H1 (cell line): ENCODE measurements around the gene CCDC80. TPM values are rescaled to one million over a fixed set of nuclear protein-coding genes. Genes with fewer than 3 reads are reported as not detected.

Experiments
- CTCF ChIA-PET: fragments of 300-600 bp; sonication (Branson Sonifier 250); formaldehyde crosslinking; loops from one replicate; lab custom pipeline; 2021; ENCODE audit not compliant: partially characterized antibody; lab: Charles Lee
- POLR2A ChIA-PET: fragments of 300-600 bp; sonication (Branson Sonifier 250); formaldehyde crosslinking; loops from one replicate; lab custom pipeline; 2021; ENCODE audit warnings: inconsistent platforms; ENCODE audit not compliant: partially characterized antibody; lab: Charles Lee
- DNase-seq, 2 experiments: peaks; one replicate each; pipeline versions ENCODE4 v3.0.0 to v3.0.0-alpha.2; 2010 to 2022; ENCODE audit warnings: low spot score in 2 of 2, low read depth in 1 of 2, mixed read lengths in 1 of 2
- FAIRE-seq: peaks from 2 replicates; lab custom pipeline; 2011; peaks lifted over from hg19 to GRCh38; lab: Jason Lieb, UNC
- H2AFZ ChIP-seq: 2 replicates; pipeline ENCODE4 v1.8.1; 2012; ENCODE audit warnings: low read length, inconsistent platforms
- H2AK5ac ChIP-seq: 2 replicates; pipeline ENCODE4 v1.6.1; 2013; ENCODE audit warnings: low read depth, low read length
- H2BK120ac ChIP-seq: replicated peaks from 2 replicates; pipeline ENCODE3; 2013; ENCODE audit warnings: low read depth, low read length, inconsistent platforms
- H2BK12ac ChIP-seq: 2 replicates; pipeline ENCODE4 v1.6.1; 2013; ENCODE audit warnings: low read depth, low read length
- H2BK15ac ChIP-seq: 2 replicates; pipeline ENCODE4 v1.6.1; 2013; ENCODE audit warnings: low read length
- H2BK20ac ChIP-seq: 2 replicates; pipeline ENCODE4 v1.6.1; 2013; ENCODE audit warnings: low read length
- H2BK5ac ChIP-seq: 2 replicates; pipeline ENCODE4 v1.6.1; 2013; ENCODE audit warnings: low read depth, low read length
- H3K14ac ChIP-seq: 2 replicates; pipeline ENCODE4 v1.6.1; 2013; ENCODE audit warnings: inconsistent platforms; ENCODE audit not compliant: insufficient read length
- H3K18ac ChIP-seq: 2 replicates; pipeline ENCODE4 v1.6.1; 2013; ENCODE audit warnings: low read length; ENCODE audit errors: extremely low read depth
- H3K23ac ChIP-seq: 2 replicates; pipeline ENCODE4 v1.6.1; 2013; ENCODE audit warnings: inconsistent platforms; ENCODE audit not compliant: insufficient read length
- H3K23me2 ChIP-seq: 2 replicates; pipeline ENCODE4 v1.6.1; 2013; ENCODE audit warnings: low read depth, low read length
- H3K27ac ChIP-seq: 2 replicates; pipeline ENCODE4 v1.6.1; 2011; ENCODE audit warnings: low read depth, low read length, inconsistent platforms
- H3K27me3 ChIP-seq, 4 experiments: replicated peaks in 1 of 4; 1 replicate in 1 of 4; 2 replicates in 3 of 4; pipeline versions ENCODE4 v1.6.1 to v1.8.1; 2011 to 2013; ENCODE audit warnings: low read length in 3 of 4, mild to moderate bottlenecking in 3 of 4, inconsistent platforms in 2 of 4, mixed read lengths in 2 of 4, moderate library complexity in 1 of 4; ENCODE audit not compliant: control insufficient read depth in 3 of 4, insufficient read depth in 3 of 4; ENCODE audit errors: extremely low read depth in 1 of 4
- H3K36me3 ChIP-seq, 4 experiments: 2 replicates each; pipeline versions ENCODE4 v1.6.1 to v1.8.1; 2011 to 2013; ENCODE audit warnings: mild to moderate bottlenecking in 4 of 4, low read length in 3 of 4, moderate library complexity in 2 of 4, control low read depth in 1 of 4, inconsistent platforms in 1 of 4; ENCODE audit not compliant: insufficient read depth in 4 of 4, control insufficient read depth in 2 of 4
- H3K4ac ChIP-seq: replicated peaks from 2 replicates; pipeline ENCODE3; 2013; ENCODE audit warnings: low read length, low read depth, mixed read lengths, inconsistent platforms; ENCODE audit not compliant: insufficient read length
- H3K4me1 ChIP-seq, 4 experiments: replicated peaks in 1 of 4; 1 replicate in 1 of 4; 2 replicates in 3 of 4; pipeline versions ENCODE4 v1.6.1 to v1.8.1; 2011 to 2013; ENCODE audit warnings: low read length in 3 of 4, inconsistent platforms in 2 of 4, mixed read lengths in 1 of 4; ENCODE audit not compliant: insufficient read depth in 4 of 4, control insufficient read depth in 3 of 4
- H3K4me2 ChIP-seq, 2 experiments: 2 replicates each; pipeline versions ENCODE4 v1.6.1 to v1.8.1; 2011 to 2013; ENCODE audit warnings: low read depth in 2 of 2, low read length in 2 of 2, control low read depth in 1 of 2, inconsistent platforms in 1 of 2, mild to moderate bottlenecking in 1 of 2; ENCODE audit not compliant: insufficient read depth in 1 of 2
- H3K4me3 ChIP-seq, 4 experiments: fragments of 200-600, 300-600 bp in 1 of 4; sonication (generic), shearing (Covaris generic), sonication (Bioruptor Twin) in 1 of 4; 2 replicates each; pipeline versions ENCODE4 v1.5.1 to v1.8.1; 2011 to 2016; ENCODE audit warnings: low read length in 4 of 4, low read depth in 3 of 4, control low read depth in 2 of 4, inconsistent platforms in 2 of 4, mild to moderate bottlenecking in 2 of 4, mixed read lengths in 1 of 4, moderate library complexity in 1 of 4; ENCODE audit not compliant: insufficient read depth in 2 of 4; ENCODE audit errors: extremely low read depth in 1 of 4
- H3K56ac ChIP-seq: replicated peaks from 2 replicates; pipeline ENCODE3; 2013; ENCODE audit warnings: low read depth, mild to moderate bottlenecking, mixed read lengths, low read length, inconsistent platforms; ENCODE audit not compliant: insufficient read length
- H3K79me1 ChIP-seq: 2 replicates; pipeline ENCODE4 v1.6.1; 2013; ENCODE audit warnings: low read depth, low read length, control low read depth
- H3K79me2 ChIP-seq, 2 experiments: 2 replicates each; pipeline versions ENCODE4 v1.6.1 to v1.8.1; 2012 to 2013; ENCODE audit warnings: low read length in 2 of 2, mild to moderate bottlenecking in 2 of 2, inconsistent platforms in 1 of 2; ENCODE audit not compliant: insufficient read depth in 2 of 2, control insufficient read depth in 1 of 2
- H3K9ac ChIP-seq, 4 experiments: replicated peaks in 1 of 4; 1 replicate in 1 of 4; 2 replicates in 3 of 4; pipeline versions ENCODE4 v1.6.1 to v1.8.1; 2011 to 2013; ENCODE audit warnings: low read depth in 3 of 4, low read length in 3 of 4, control low read depth in 2 of 4, mild to moderate bottlenecking in 2 of 4, moderate library complexity in 2 of 4, inconsistent platforms in 1 of 4; ENCODE audit errors: extremely low read depth in 1 of 4
- H3K9me3 ChIP-seq, 2 experiments: 2 replicates each; pipeline versions ENCODE4 v1.6.1 to v1.8.1; 2012 to 2013; ENCODE audit warnings: mild to moderate bottlenecking in 2 of 2, moderate library complexity in 2 of 2, control low read depth in 1 of 2, inconsistent platforms in 1 of 2, low read depth in 1 of 2, low read length in 1 of 2, mixed read lengths in 1 of 2; ENCODE audit not compliant: insufficient read depth in 2 of 2
- H4K20me1 ChIP-seq, 2 experiments: replicated peaks in 1 of 2; 2 replicates each; pipeline versions ENCODE3 to v1.8.1; 2011 to 2013; ENCODE audit warnings: inconsistent platforms in 2 of 2, low read length in 2 of 2, mild to moderate bottlenecking in 1 of 2; ENCODE audit not compliant: insufficient read depth in 2 of 2, control insufficient read depth in 1 of 2
- H4K5ac ChIP-seq: 2 replicates; pipeline ENCODE4 v1.6.1; 2013; ENCODE audit warnings: low read length, low read depth, mixed read lengths, inconsistent platforms; ENCODE audit not compliant: insufficient read length
- H4K8ac ChIP-seq: 2 replicates; pipeline ENCODE4 v1.8.0; 2013; ENCODE audit warnings: mild to moderate bottlenecking, moderate library complexity, low read length, inconsistent platforms; ENCODE audit not compliant: insufficient read depth; ENCODE audit errors: extremely low read depth
- H4K91ac ChIP-seq: replicated peaks from 2 replicates; pipeline ENCODE3; 2013; ENCODE audit warnings: low read length, mixed read lengths, inconsistent platforms; ENCODE audit not compliant: insufficient read length
- BACH1 ChIP-seq: IDR thresholded peaks from 2 replicates; pipeline ENCODE4 v1.6.1; 2012; ENCODE audit warnings: low read length, improper control_type of control experiment
- KDM5A ChIP-seq: fragments of 200-600 bp; IDR thresholded peaks from 2 replicates; pipeline ENCODE4 v1.7.1; 2012; ENCODE audit warnings: mild to moderate bottlenecking, low read length, inconsistent platforms, mixed read lengths
- WGBS, 2 experiments: shearing (Covaris generic) in 1 of 2; methylation state at CpG; one replicate each; pipeline versions ENCODE4 v1.1.6 to v1.1.7; 2013 to 2015; ENCODE audit warnings: low lambda C conversion rate in 2 of 2, mixed read lengths in 2 of 2, inconsistent platforms in 1 of 2, low coverage in 1 of 2, missing lambda C conversion rate in 1 of 2; ENCODE audit not compliant: insufficient replicate concordance in 2 of 2, insufficient coverage in 1 of 2, insufficient read length in 1 of 2; ENCODE audit errors: extremely low coverage in 1 of 2, missing lambda C conversion rate in 1 of 2; 5-methylcytosine and 5-hydroxymethylcytosine counted together
- polyA plus RNA-seq, 7 experiments: library from polyadenylated mRNA; depleted of rRNA in 3 of 7; stranded (reverse) in 5 of 7; unstranded in 2 of 7; fragments of >200 nt in 5 of 7; fragments of 200-250 nt in 2 of 7; gene quantifications; 1 replicate in 5 of 7; 2 replicates in 1 of 7; 4 replicates in 1 of 7; pipeline versions ENCODE4 v1.2.1 to v1.2.3, GENCODE V29; 2011 to 2013; ENCODE audit warnings: missing spikeins in 2 of 7, mixed read lengths in 2 of 7
- total RNA-seq: library from RNA; stranded (reverse); fragmentation: NEBNext Ultra II Directional; extraction: Animal tissue kit (Norgen Biotek cat#: 25700); gene quantifications from 2 replicates; pipeline ENCODE4 v1.2.1, GENCODE V29; 2021

The CCDC80 gene
- total and polyA plus RNA-seq, 2 of the 8 experiments (the other 6 are each of a cell fraction or from before 2014, with no cell fraction given) = 1.1 to 12.9 TPM

GRCh38 chr3:112619295-112619694 is 21.6 kb downstream of the CCDC80 start:
- no peaks in the 10 kb centered on the region for H3K79me1 ChIP-seq
- H2BK5ac ChIP-seq = no peak overlapping the region
- H3K23me2 ChIP-seq = no peaks in the 10 kb centered on the region
- H3K14ac ChIP-seq = no peak overlapping the region
- no peak overlapping the region for H3K18ac ChIP-seq
- H3K4me3 ChIP-seq = no peak overlapping the region
- no peaks in the 10 kb centered on the region for H4K20me1 ChIP-seq
- no peak overlapping the region for H2AFZ ChIP-seq
- H3K9me3 ChIP-seq = no peaks in the 10 kb centered on the region; a peak in 1 of 4 replicates
- H3K36me3 ChIP-seq = no peaks in the 10 kb centered on the region
- no peak overlapping the region for H2BK20ac ChIP-seq
- no peak overlapping the region for H4K91ac ChIP-seq
- no peak overlapping the region for H2BK120ac ChIP-seq
- no peak overlapping the region for H3K9ac ChIP-seq
- peaks cover 0 to 4% (median 1%) of the 10 kb centered on the region in 4 experiments; a peak in 4 of 7 replicates for H3K4me1 ChIP-seq
- no peak overlapping the region for H2BK15ac ChIP-seq
- FAIRE-seq (no peak), DNase-seq (no peak)
- no peaks in the 10 kb centered on the region for H3K27me3 ChIP-seq
- no peak overlapping the region for H3K4ac ChIP-seq
- H4K8ac ChIP-seq = no peak overlapping the region
- 98% methylated on average over 2 of the region's 2 CpGs; no CpG with 5 or more reads in 1 of the 2 experiments for WGBS, 2 experiments
- H3K4me2 ChIP-seq = no peak overlapping the region
- H4K5ac ChIP-seq = no peak overlapping the region
- TF ChIP-seq KDM5A = no peak
- TF ChIP-seq BACH1 = 0 out of 2 replicates have a peak, but pooled peaks have one; percentile 25
- no peak overlapping the region for H3K27ac ChIP-seq
- no peak overlapping the region for H3K23ac ChIP-seq
- POLR2A ChIA-PET = no interaction called here
- H2BK12ac ChIP-seq = no peak overlapping the region
- H2AK5ac ChIP-seq = no peak overlapping the region
- CTCF ChIA-PET = no interaction called here
- H3K56ac ChIP-seq = no peak overlapping the region
- H3K79me2 ChIP-seq = no peaks in the 10 kb centered on the region
